ENCODE data around the gene NLRC5.

DNA sequence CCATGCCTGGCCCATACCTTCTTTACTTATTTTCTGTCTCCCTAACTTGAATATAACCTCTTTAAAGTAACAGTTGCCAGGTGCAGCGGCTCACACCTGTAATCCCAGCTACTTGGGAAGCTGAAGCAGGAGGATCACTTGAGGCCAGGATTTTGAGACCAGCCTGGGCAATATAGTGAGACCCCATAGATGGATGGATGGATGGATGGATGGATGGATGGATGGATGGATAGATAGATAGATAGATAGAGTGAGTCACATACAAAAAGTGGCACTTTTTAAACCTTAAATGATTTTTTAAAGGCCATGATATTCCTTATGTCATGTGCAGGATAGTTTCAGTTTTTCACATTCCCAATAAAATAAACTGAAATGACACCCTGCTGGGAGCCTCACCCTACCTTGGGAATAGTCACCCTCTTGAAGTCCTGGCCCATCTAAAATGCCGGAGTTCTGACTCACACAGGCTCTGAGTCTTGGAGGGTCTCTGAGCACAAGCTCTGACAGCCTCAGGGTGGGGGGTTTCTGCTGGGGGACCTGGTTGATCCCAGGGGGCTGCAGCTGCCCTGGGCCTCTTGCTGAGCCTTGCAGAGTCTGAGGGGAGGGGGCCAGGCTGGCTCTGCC lies 129.2 kb downstream of the NLRC5 start:
- TF ChIP-seq POLR2A (IDR thresholded peaks at IDR 0.05) (no peak), POLR2AphosphoS5 (IDR thresholded peaks at IDR 0.05) (no peak)
- TF ChIP-seq, protein P1, sequence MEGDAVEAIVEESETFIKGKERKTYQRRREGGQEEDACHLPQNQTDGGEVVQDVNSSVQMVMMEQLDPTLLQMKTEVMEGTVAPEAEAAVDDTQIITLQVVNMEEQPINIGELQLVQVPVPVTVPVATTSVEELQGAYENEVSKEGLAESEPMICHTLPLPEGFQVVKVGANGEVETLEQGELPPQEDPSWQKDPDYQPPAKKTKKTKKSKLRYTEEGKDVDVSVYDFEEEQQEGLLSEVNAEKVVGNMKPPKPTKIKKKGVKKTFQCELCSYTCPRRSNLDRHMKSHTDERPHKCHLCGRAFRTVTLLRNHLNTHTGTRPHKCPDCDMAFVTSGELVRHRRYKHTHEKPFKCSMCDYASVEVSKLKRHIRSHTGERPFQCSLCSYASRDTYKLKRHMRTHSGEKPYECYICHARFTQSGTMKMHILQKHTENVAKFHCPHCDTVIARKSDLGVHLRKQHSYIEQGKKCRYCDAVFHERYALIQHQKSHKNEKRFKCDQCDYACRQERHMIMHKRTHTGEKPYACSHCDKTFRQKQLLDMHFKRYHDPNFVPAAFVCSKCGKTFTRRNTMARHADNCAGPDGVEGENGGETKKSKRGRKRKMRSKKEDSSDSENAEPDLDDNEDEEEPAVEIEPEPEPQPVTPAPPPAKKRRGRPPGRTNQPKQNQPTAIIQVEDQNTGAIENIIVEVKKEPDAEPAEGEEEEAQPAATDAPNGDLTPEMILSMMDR (IDR thresholded peaks at IDR 0.05 in 8 of 11, conservative IDR thresholded peaks at IDR 0.05 in 3 of 11) = no peak

Measured in spleen (tissue), 7 donors.